GM20000 (cell line): ENCODE measurements around the gene SEBOX.

ENCODE experiments used
- DNase-seq: peaks from one replicate; pipeline ENCODE4 v3.0.0; 2012; ENCODE audit warnings: low spot score
- CTCF ChIP-seq: IDR thresholded peaks from 2 replicates; pipeline ENCODE4 v1.5.1; 2012; ENCODE audit warnings: mild to moderate bottlenecking, control low read depth; ENCODE audit errors: extremely low read depth, missing control alignments

Gene SEBOX

GRCh38 chr17:28357061-28357900 lies 7.7 kb downstream of the SEBOX start, which contains the start of gene POLDIP2:
POLDIP2 (minus strand) TSS chr17:28357527; CDS start chr17:28357448, 79 bp downstream.
- no peak for TF ChIP-seq CTCF

GRCh38 chr17:28350271-28350670 lies 14.7 kb downstream of the SEBOX start:
- no peak for DNase-seq
- TF ChIP-seq CTCF = no peak

More at GRCh38 chr17:28357061-28357900, 7.7 kb downstream of the SEBOX start, which contains the start of gene POLDIP2:
- peak; percentile 98 for DNase-seq

- DNase-seq = no peak
- TF ChIP-seq CTCF = no peak
Measured at GRCh38 chr17:28348979-28349378, 16.0 kb downstream of the SEBOX start.

GRCh38 chr17:28347261-28347891 lies 17.6 kb downstream of the SEBOX start:
- no peak for DNase-seq

GRCh38 chr17:28346746-28347246 lies 18.2 kb downstream of the SEBOX start:
- no peak for TF ChIP-seq CTCF
- DNase-seq = no peak

More at GRCh38 chr17:28347261-28347891, 17.6 kb downstream of the SEBOX start:
- TF ChIP-seq CTCF = no peak

GRCh38 chr17:28346199-28346580 lies 18.8 kb downstream of the SEBOX start:
- TF ChIP-seq CTCF = no peak
- no peak for DNase-seq
